GM19043 (cell line): Measurements from ENCODE around the gene ZNF697.
"Not testable (repeated sequence)": the region's sequence is repeated elsewhere in the genome, so short reads cannot be mapped to it uniquely, and the experiment has no call there.

Experiments used
- ATAC-seq: cut with Tn5 transposase; IDR thresholded peaks from one replicate; pipeline ENCODE4 v1.9.1; 2021; ENCODE audit warnings: low read depth; ENCODE audit not compliant: unreplicated experiment

The ZNF697 gene

DNA sequence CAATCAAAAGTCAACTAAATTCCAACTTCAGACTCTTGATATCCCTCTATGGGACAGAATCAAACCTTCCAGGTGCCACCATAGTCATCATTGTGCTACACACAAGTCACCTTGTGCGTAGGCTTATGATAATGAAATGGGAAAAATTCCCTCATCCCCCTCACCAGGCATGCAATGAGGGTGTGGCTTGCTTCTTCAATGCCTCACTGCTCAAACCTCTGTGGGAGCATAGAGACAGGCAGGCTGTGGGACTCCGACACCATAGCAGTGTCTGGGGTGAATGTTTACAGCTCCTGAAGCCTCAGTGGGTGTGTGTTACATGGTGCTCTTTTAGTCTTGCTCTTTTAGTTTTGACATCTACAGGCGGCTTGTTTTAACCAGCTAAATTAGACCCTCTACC, 42.4 kb downstream of the ZNF697 start:
- no peak for ATAC-seq

DNA sequence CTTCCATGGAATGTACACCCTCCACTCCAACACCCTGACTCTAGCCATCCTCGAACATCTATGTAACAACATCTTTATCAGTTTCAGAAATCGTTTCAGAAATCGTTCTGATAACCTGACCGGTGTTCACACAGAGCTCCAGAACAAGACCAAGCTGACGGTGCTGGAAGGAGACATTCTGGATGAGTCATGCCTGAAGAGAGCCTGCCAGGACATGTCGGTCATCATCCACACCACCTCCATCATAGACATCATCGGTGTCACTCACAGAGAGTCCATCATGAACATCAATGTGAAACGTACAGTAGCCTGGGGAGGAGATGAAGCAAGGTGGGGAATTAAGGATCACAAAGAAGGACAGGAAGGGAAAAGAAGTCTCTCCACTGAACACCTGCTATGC, 43.0 kb downstream of the ZNF697 start:
- not testable (repeated sequence) for ATAC-seq

DNA sequence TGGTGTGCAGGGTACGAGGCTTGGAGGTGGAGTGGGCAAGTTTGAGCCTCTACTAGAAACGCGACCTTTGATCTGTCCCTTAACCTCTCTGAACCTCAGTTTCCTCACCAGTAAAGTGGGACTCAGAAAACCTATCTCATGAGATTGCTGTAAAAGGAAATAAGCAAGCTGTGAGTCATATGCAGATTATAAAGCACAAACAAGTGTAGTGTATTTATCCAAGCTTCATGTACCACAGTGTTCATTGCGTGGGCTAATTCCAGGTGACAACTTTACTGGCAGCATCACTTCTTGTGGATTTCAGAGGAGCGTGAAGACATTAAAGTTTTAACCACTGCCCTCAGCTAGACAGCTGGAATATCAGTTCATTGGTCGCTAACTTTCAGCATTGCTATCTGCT, 44.4 kb downstream of the ZNF697 start:
- ATAC-seq = no peak

GRCh38 chr1:119603241-119603640, 44.8 kb downstream of the ZNF697 start:
- not testable (repeated sequence) for ATAC-seq

DNA sequence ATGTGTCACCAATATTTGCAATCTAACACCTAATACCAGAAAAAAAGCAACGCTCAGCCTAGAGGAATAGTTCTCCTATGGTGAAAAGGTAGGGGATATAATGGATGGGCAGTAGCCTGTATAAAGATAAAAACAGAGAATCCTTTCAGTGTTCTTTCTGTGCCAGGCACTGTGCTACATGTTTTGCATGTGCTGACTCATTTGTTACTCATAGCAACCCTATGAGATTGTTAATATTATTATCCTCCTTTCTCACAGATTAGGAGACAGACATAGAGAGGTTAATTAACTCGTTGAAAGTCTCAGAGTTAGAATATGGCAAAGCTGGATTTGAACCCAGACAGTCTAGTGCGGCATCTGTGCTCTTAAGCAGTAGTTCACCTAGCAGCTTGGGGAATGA, 45.3 kb downstream of the ZNF697 start:
- ATAC-seq = not testable (repeated sequence)

- no peak for ATAC-seq
Measured at GRCh38 chr1:119602169-119602568, 45.9 kb downstream of the ZNF697 start.

DNA sequence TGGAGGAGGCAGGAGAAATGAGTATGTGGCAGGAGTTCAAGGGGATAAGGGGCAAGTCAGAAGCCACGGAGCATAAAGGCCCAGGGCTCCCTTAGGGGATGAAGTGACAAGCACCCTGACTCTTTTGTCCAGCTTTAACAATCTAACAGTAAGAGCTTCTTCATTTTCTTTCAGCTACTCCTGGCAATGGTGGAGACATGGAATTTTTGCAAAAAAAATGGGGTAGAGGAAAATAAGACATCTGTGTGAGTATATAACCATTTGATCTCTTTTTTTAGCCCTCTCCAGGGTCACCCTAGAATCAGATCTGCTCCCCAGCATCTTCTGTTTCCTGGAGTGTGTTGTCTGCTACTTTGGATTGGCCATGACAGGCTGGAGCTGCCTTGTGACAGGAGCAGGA, 47.1 kb downstream of the ZNF697 start:
- ATAC-seq = no peak

- no peak for ATAC-seq
Measured at GRCh38 chr1:119600561-119600960, 47.5 kb downstream of the ZNF697 start.

- ATAC-seq = no peak
Measured at GRCh38 chr1:119595606-119596005, 52.5 kb downstream of the ZNF697 start.

DNA sequence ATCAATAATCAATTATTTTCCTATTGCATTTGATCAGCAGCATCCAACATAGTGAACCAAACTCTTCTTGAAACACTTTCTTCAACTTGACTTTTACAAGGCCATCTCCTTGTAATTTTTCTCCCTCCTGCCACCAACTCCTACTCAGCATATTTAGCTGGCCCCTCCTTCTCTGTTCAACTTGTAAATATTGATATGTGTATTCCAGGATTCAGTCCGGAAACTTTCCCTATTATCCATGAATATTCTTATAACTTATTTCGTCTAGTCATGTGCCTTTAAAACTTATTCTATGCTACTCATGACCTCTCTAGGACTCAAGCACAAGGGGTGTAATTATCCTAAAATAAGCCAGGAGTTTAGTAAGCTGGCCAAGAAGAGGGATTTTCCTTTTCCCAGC, 52.9 kb downstream of the ZNF697 start:
- no peak for ATAC-seq

DNA sequence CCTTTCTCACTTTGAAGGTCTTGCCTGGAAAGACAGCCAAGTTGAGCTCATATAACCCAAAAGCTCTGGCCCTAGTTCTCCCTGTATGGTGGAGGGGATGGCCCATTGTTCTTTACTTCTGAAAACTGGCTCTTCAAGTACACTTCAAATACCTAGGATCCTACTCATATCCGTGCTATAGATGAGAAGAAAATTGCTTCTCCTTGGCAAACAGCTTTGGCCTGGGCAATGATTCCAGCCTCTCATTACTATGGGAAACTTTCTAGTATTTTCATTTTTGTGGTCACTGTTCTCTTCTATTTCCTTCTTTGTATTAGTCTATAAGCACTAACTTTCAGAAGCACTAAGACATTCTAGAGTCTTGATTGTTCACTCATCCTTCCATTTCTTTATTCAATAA, 53.7 kb downstream of the ZNF697 start:
- no peak for ATAC-seq

GRCh38 chr1:119593805-119594204, 54.3 kb downstream of the ZNF697 start:
- no peak for ATAC-seq

GRCh38 chr1:119590393-119590792, 57.7 kb downstream of the ZNF697 start:
- ATAC-seq = no peak

DNA sequence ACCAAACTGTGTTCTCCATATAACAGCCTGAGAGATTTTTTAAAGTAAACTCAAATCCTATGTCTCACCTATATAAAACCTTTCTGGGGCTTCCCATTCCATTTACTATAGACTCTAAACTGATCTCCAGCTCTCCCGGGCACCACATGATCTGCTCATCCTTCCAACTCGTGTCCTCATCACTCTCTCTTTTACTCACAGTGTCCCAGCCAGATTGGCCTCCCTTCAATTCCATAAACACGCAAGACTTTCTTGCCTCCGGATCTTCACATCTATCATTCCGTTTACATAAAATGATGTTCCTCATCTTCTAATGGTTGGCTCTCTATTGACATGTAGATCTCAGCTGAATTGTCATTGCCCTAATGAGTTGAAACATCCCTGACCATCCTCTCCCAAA, 59.4 kb downstream of the ZNF697 start:
- no peak for ATAC-seq

GRCh38 chr1:119587341-119587740, 60.7 kb downstream of the ZNF697 start:
- ATAC-seq = no peak

- ATAC-seq = not testable (repeated sequence)
Measured at GRCh38 chr1:119585801-119586200, 62.3 kb downstream of the ZNF697 start.

- no peak for ATAC-seq
Measured at GRCh38 chr1:119582801-119583200, 65.3 kb downstream of the ZNF697 start.

DNA sequence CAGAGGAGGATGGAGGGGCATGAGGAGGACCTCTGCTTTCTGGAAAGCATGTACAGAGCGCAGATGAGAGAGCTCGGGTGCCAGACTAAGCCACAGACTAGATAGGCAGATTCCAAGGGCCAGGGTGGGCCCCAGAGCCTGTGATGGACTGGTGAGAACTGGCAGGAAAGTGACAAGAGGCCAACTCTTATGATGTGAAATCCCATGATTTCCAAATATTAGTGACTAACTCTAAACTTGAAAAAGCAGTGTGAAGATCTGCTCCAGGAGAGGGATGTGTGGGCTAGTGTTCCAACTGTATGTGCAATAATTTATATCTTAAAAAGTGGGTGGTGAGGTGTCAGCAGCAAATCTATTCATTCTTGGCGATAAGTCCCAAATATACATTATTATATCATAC, 67.0 kb downstream of the ZNF697 start:
- not testable (repeated sequence) for ATAC-seq

GRCh38 chr1:119573886-119574285, 74.2 kb downstream of the ZNF697 start:
- ATAC-seq = no peak

DNA sequence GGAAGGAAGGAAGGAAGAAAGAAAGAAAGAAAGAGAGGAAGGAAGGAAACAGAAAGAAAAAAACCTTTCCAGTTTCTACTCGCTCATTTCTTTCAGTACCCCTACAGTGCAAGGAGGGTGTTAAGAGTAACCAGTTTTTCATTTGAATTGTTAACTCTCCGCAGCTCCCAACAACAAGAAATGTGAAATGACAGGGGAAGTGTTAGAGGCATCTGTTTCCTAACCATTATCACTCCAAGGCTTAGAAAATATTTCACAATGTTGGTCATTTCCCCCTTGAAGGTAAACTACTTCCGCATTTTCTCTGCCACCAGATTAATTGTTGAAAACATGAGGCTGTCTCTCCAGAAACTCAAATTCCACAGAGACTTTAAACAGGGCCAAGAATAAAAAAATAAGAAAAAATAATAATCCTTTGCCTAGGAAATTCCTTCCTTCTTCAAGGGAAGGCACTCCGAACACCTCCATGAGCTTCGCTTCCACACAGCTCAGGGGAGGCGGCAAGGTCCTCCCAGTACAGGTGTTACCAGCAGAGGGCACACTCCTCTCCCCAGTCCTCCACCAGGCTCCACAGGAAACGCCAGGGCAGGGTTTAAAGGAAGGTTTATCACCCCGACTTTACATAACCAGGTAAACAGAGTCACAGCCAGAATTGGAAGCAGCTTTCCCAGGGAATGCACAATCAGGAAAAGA, 78.0 kb downstream of the ZNF697 start:
- ATAC-seq = not testable (repeated sequence)
